GM11168 (cell line): ENCODE data around the gene SRRM2.

Source experiments
- in situ Hi-C: fragments of 300-500 bp; cut with MboI; formaldehyde crosslinking; loops from one replicate; pipeline ENCODE4 v1.12.0; 2022; ENCODE audit warnings: low sequenced_read_pairs; ENCODE audit not compliant: unreplicated experiment

SRRM2 gene

GRCh38 chr16:2775131-2775716 is 22.8 kb downstream of the SRRM2 start:
- in situ Hi-C loops = no loop called here

- in situ Hi-C loops = no loop called here
Observed at GRCh38 chr16:2775765-2776499, 23.5 kb downstream of the SRRM2 start.

- in situ Hi-C loops = no loop called here
Observed at GRCh38 chr16:2776500-2777139, 24.2 kb downstream of the SRRM2 start.

- in situ Hi-C loops = no loop called here
Observed at GRCh38 chr16:2777231-2777902, 24.9 kb downstream of the SRRM2 start, which contains the start of gene ELOB. Gene ELOB, minus strand, starts transcription at chr16:2777280. Its CDS starts 41 bp downstream, at chr16:2777239.

GRCh38 chr16:2777903-2778629 is 25.6 kb downstream of the SRRM2 start:
- in situ Hi-C loops = no loop called here

GRCh38 chr16:2778630-2778958 is 26.2 kb downstream of the SRRM2 start:
- in situ Hi-C loops = no loop called here

- in situ Hi-C loops = no loop called here
Observed at GRCh38 chr16:2779151-2779920, 26.9 kb downstream of the SRRM2 start.

- in situ Hi-C loops = no loop called here
Observed at GRCh38 chr16:2779978-2780898, 27.8 kb downstream of the SRRM2 start.

GRCh38 chr16:2782583-2783351 is 30.3 kb downstream of the SRRM2 start:
- in situ Hi-C loops = no loop called here

- in situ Hi-C loops = no loop called here
Observed at GRCh38 chr16:2783581-2784357, 31.3 kb downstream of the SRRM2 start.

GRCh38 chr16:2784358-2785100 is 32.1 kb downstream of the SRRM2 start:
- in situ Hi-C loops = no loop called here

GRCh38 chr16:2785101-2785991 is 32.9 kb downstream of the SRRM2 start:
- in situ Hi-C loops = no loop called here

GRCh38 chr16:2786061-2786825 is 33.8 kb downstream of the SRRM2 start:
- in situ Hi-C loops = no loop called here

GRCh38 chr16:2786826-2787151 is 34.4 kb downstream of the SRRM2 start:
- in situ Hi-C loops = no loop called here

GRCh38 chr16:2787406-2787805 is 35.0 kb downstream of the SRRM2 start, which contains the start of gene PRSS33:
Gene PRSS33, minus strand, starts transcription at chr16:2787560. Its CDS starts 1,013 bp downstream, at chr16:2786547.
- in situ Hi-C loops = no loop called here
